Left lung (tissue), 10 donors: ENCODE data around the gene AGAP1. TPM values are rescaled to one million over a fixed set of nuclear protein-coding genes. Genes with fewer than 3 reads are reported as not detected.

ENCODE experiments used
- ATAC-seq: fragments of 200-7000 bp; cut with Tn5 transposase; one replicate; pipeline ENCODE4 v1.9.1; 2020; ENCODE audit warnings: moderate library complexity
- DNase-seq, 4 donors: peaks; one replicate each; pipeline ENCODE4 v3.0.0-alpha.2; 2013 to 2020
- H3K27ac ChIP-seq, 2 donors: fragments of 200-600 bp; sonication (generic) in 1 of 2; one replicate each; pipeline versions ENCODE4 v1.5.0 to v1.8.0; 2020 to 2021
- H3K27me3 ChIP-seq, 2 donors: fragments of 200-600 bp; sonication (generic) in 1 of 2; one replicate each; pipeline versions ENCODE4 v1.5.0 to v1.8.0; 2020 to 2021
- H3K36me3 ChIP-seq, 2 donors: fragments of 200-600 bp; sonication (generic) in 1 of 2; one replicate each; pipeline versions ENCODE4 v1.5.0 to v1.8.0; 2020 to 2021
- H3K4me1 ChIP-seq, 2 donors: fragments of 200-600 bp; one replicate each; pipeline ENCODE4 v1.8.0; 2021
- H3K4me3 ChIP-seq, 2 donors: fragments of 200-600 bp; sonication (generic) in 1 of 2; one replicate each; pipeline versions ENCODE4 v1.5.0 to v1.8.0; 2020 to 2021; ENCODE audit warnings: mild to moderate bottlenecking in 1 of 2
- H3K9me3 ChIP-seq, 2 donors: fragments of 200-600 bp; sonication (generic) in 1 of 2; one replicate each; pipeline versions ENCODE4 v1.5.0 to v1.8.0; 2020 to 2021
- CTCF ChIP-seq, 2 donors: fragments of 200-600 bp; sonication (generic) in 1 of 2; IDR thresholded peaks; one replicate each; pipeline versions ENCODE4 v1.5.0 to v1.8.0; 2021; ENCODE audit warnings: antibody characterized with exemption in 2 of 2
- intact Hi-C, 2 donors: fragments of 100-400 bp; cut with DNase I; formaldehyde crosslinking; loops; one replicate each; pipeline versions ENCODE4 v1.11.2 to v1.14.2; 2022
- polyA plus RNA-seq, 6 donors: library from polyadenylated mRNA; unstranded; fragments of 120-200 nt; gene quantifications; one replicate each; pipeline ENCODE4 v1.2.1, GENCODE V29; 2013; ENCODE audit not compliant: insufficient read length in 6 of 6
- total RNA-seq, 2 donors: library from RNA; stranded (reverse); fragmentation: NEBNext Ultra II Directional; extraction: Animal tissue kit (Norgen Biotek cat#: 25700); gene quantifications; one replicate each; pipeline ENCODE4 v1.2.1, GENCODE V29; 2021
- donor health status: DM: no; HTN: yes; CAD: no.
- donor health status: DM: no; HTN: no; CAD: no.

Gene AGAP1
- total and polyA plus RNA-seq, 8 donors, result 13.1 to 25.4 (median 22.4) TPM

GRCh38 chr2:235493402-235493774, 455 bp upstream of the AGAP1 start:
- H3K4me3 ChIP-seq, result peak overlapping the region; percentile 42 to 44
- ATAC-seq (peak; percentile 24), DNase-seq (peak in 1 of 4 donors; percentile 67)
- intact Hi-C loops, result no loop called here
- peak overlapping the region; percentile 69 to 71 for H3K27ac ChIP-seq
- no peaks in the 10 kb centered on the region for H3K9me3 ChIP-seq
- no peaks in the 10 kb centered on the region for H3K36me3 ChIP-seq
- peaks cover 0 to 54% of the 10 kb centered on the region in 2 donors for H3K27me3 ChIP-seq
- peaks cover 0 to 14% of the 10 kb centered on the region in 2 donors for H3K4me1 ChIP-seq
- no peak for TF ChIP-seq CTCF (IDR thresholded peaks at IDR 0.05)

- ATAC-seq, result peak; percentile 59
- H3K27ac ChIP-seq, result peak overlapping the region; percentile 44 to 58
Observed at GRCh38 chr2:235494716-235495372, 1.0 kb downstream of the AGAP1 start.

GRCh38 chr2:235495373-235496238, 1.8 kb downstream of the AGAP1 start:
- ATAC-seq, result peak; percentile 2
- TF ChIP-seq CTCF (IDR thresholded peaks at IDR 0.05), result no peak
- no peak for DNase-seq
- H3K36me3 ChIP-seq, result no peaks in the 10 kb centered on the region
- H3K4me3 ChIP-seq, result peak overlapping the region; percentile 49 to 56
- H3K27me3 ChIP-seq, result peaks cover 0 to 54% of the 10 kb centered on the region in 2 donors
- intact Hi-C loops, result no loop called here
- H3K4me1 ChIP-seq, result peaks cover 0 to 15% of the 10 kb centered on the region in 2 donors
- no peaks in the 10 kb centered on the region for H3K9me3 ChIP-seq
- peak overlapping the region in 1 of 2 donors; percentile 58 for H3K27ac ChIP-seq

More at GRCh38 chr2:235494716-235495372, 1.0 kb downstream of the AGAP1 start:
- Histone ChIP-seq H3K27me3 (peaks cover 0 to 54% of the 10 kb centered on the region in 2 donors), H3K36me3 (no peaks in the 10 kb centered on the region), H3K9me3 (no peaks in the 10 kb centered on the region), H3K4me1 (peaks cover 0 to 14% of the 10 kb centered on the region in 2 donors), H3K4me3 (peak overlapping the region; percentile 49 to 56)
- TF ChIP-seq CTCF (IDR thresholded peaks at IDR 0.05), result no peak
- DNase-seq, result peak in 1 of 4 donors; percentile 85
- intact Hi-C loops, result no loop called here

- ATAC-seq, result no peak
- Histone ChIP-seq H3K4me1 (peaks cover 0 to 21% of the 10 kb centered on the region in 2 donors), H3K27me3 (peaks cover 0 to 57% of the 10 kb centered on the region in 2 donors), H3K4me3 (peak overlapping the region in 1 of 2 donors; percentile 56), H3K36me3 (no peaks in the 10 kb centered on the region), H3K27ac (no peak overlapping the region), H3K9me3 (no peaks in the 10 kb centered on the region)
- no peak for TF ChIP-seq CTCF (IDR thresholded peaks at IDR 0.05)
- intact Hi-C loops, result no loop called here
- DNase-seq, result no peak
Observed at GRCh38 chr2:235496239-235496621, 2.4 kb downstream of the AGAP1 start.

GRCh38 chr2:235497096-235497495, 3.3 kb downstream of the AGAP1 start:
- ATAC-seq, result no peak
- H3K27ac ChIP-seq, result no peak overlapping the region
- intact Hi-C loops, result no loop called here
- DNase-seq, result no peak
- no peak overlapping the region for H3K4me3 ChIP-seq
- peaks cover 0 to 60% of the 10 kb centered on the region in 2 donors for H3K27me3 ChIP-seq
- no peak for TF ChIP-seq CTCF (IDR thresholded peaks at IDR 0.05)
- H3K9me3 ChIP-seq, result no peaks in the 10 kb centered on the region
- no peaks in the 10 kb centered on the region for H3K36me3 ChIP-seq
- H3K4me1 ChIP-seq, result peaks cover 0 to 30% of the 10 kb centered on the region in 2 donors
